ENCODE results near the gene HDAC2.
A peak's percentile ranks its signal among the peaks of the same experiment; 100 is the strongest.
"Not testable (repeated sequence)": the region's sequence is repeated elsewhere in the genome, so short reads cannot be mapped to it uniquely, and the experiment has no call there.

The HDAC2 gene

GRCh38 chr6:113970805-113971676 lies at the start of gene HDAC2:
TSS of gene HDAC2 (minus strand) at chr6:113971148. CDS start at chr6:113970908, 240 bp downstream.
- peak; percentile 88 for DNase-seq (ENCODE audit: low spot score)

GRCh38 chr6:114020196-114020595 lies 49.2 kb upstream of the HDAC2 start:
- no peak for DNase-seq (ENCODE audit: low spot score)

- DNase-seq (ENCODE audit: low spot score) = not testable (repeated sequence)
Measured at GRCh38 chr6:114017146-114017545, 46.2 kb upstream of the HDAC2 start.

- not testable (repeated sequence) for DNase-seq (ENCODE audit: low spot score)
Measured at GRCh38 chr6:114014106-114014505, 43.2 kb upstream of the HDAC2 start.

- DNase-seq (ENCODE audit: low spot score) = not testable (repeated sequence)
Measured at GRCh38 chr6:114011486-114011885, 40.5 kb upstream of the HDAC2 start.

- no peak for DNase-seq (ENCODE audit: low spot score)
Measured at GRCh38 chr6:114010540-114010939, 39.6 kb upstream of the HDAC2 start.

GRCh38 chr6:114009192-114009591 lies 38.2 kb upstream of the HDAC2 start:
- DNase-seq (ENCODE audit: low spot score) = no peak

- no peak for DNase-seq (ENCODE audit: low spot score)
Measured at GRCh38 chr6:114008331-114008730, 37.4 kb upstream of the HDAC2 start.

- DNase-seq (ENCODE audit: low spot score) = peak; percentile 38
Measured at GRCh38 chr6:114007516-114007915, 36.6 kb upstream of the HDAC2 start.

- no peak for DNase-seq (ENCODE audit: low spot score)
Measured at GRCh38 chr6:114001354-114001753, 30.4 kb upstream of the HDAC2 start.

- no peak for DNase-seq (ENCODE audit: low spot score)
Measured at GRCh38 chr6:114000069-114000468, 29.1 kb upstream of the HDAC2 start.

- no peak for DNase-seq (ENCODE audit: low spot score)
Measured at GRCh38 chr6:113999284-113999683, 28.3 kb upstream of the HDAC2 start.

GRCh38 chr6:113998811-113999210 lies 27.9 kb upstream of the HDAC2 start:
- no peak for DNase-seq (ENCODE audit: low spot score)

GRCh38 chr6:113997116-113997515 lies 26.2 kb upstream of the HDAC2 start:
- DNase-seq (ENCODE audit: low spot score) = no peak

GRCh38 chr6:113995634-113996033 lies 24.7 kb upstream of the HDAC2 start:
- DNase-seq (ENCODE audit: low spot score) = no peak

- peak; percentile 33 for DNase-seq (ENCODE audit: low spot score)
Measured at GRCh38 chr6:113994934-113995342, 24.0 kb upstream of the HDAC2 start.

- no peak for DNase-seq (ENCODE audit: low spot score)
Measured at GRCh38 chr6:113989675-113990074, 18.7 kb upstream of the HDAC2 start.

GRCh38 chr6:113982675-113983074 lies 11.7 kb upstream of the HDAC2 start:
- not testable (repeated sequence) for DNase-seq (ENCODE audit: low spot score)

- no peak for DNase-seq (ENCODE audit: low spot score)
Measured at GRCh38 chr6:113982055-113982550, 11.2 kb upstream of the HDAC2 start.

GRCh38 chr6:113980937-113981554 lies 10.1 kb upstream of the HDAC2 start:
- DNase-seq (ENCODE audit: low spot score) = peak; percentile 8

GRCh38 chr6:113979937-113980336 lies 9.0 kb upstream of the HDAC2 start:
- DNase-seq (ENCODE audit: low spot score) = no peak

- DNase-seq (ENCODE audit: low spot score) = no peak
Measured at GRCh38 chr6:113978084-113978675, 7.2 kb upstream of the HDAC2 start.

- no peak for DNase-seq (ENCODE audit: low spot score)
Measured at GRCh38 chr6:113976806-113977205, 5.9 kb upstream of the HDAC2 start.
